NCI-H2029 (cell line): ENCODE data around the gene SLC6A20.
A peak's percentile ranks its signal among the peaks of the same experiment; 100 is the strongest.

ENCODE experiments used
- DNase-seq: peaks from one replicate; lab custom pipeline; 2025; lab: John Stamatoyannopoulos, UW

The SLC6A20 gene

DNA sequence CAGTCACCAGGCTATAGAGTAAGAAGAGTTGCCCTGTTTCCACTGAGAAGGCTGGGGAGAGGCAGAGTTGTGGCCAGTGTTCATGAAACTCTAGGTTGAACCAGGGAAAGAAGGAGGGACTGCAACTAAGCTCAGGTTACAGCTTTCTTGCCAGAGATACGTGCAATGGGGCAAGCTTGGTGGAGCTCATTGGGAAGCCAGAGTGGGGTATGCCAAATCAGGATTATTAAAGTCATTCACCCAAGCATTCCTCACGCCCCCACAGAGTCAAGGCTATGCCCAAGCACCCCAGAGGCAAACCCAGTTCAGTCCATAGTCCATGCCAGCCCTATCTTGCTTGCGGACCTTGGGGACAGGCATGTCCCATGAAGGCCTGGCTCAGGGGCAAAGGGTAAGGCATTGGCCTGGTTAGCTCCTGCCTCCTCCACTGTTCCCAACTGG, 17.6 kb downstream of the SLC6A20 start:
- DNase-seq = peak; percentile 7

DNA sequence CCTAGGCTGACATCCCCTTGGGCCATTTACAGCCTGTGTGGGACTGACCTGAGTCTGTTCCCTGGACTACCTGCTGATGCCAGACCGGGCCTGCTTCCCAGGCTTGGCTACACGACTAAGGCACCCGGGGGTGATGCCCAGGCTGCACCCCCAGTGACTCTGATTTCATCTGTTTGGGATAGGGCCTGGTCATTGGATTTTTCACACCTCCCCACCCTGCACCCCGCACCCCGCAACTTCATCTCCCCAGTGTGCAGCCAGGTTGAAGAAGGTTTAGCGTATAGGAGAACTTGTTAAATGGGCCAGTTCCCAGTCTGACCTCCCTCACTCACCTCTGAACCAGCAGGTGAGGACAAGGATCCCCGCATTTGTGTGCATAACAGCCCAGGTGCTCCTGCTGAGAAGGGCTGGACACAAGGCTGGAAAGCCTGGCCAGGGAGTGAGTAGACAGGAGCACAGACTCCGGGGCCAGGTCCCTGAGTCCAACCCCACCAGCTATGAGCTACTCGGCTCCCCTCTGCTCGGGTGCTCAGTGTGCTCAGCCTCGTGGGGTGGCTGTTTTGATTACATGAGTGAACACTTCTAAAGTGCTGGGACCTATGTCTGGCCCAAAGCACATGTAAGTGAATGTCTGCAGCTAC, 18.5 kb downstream of the SLC6A20 start:
- no peak for DNase-seq

DNA sequence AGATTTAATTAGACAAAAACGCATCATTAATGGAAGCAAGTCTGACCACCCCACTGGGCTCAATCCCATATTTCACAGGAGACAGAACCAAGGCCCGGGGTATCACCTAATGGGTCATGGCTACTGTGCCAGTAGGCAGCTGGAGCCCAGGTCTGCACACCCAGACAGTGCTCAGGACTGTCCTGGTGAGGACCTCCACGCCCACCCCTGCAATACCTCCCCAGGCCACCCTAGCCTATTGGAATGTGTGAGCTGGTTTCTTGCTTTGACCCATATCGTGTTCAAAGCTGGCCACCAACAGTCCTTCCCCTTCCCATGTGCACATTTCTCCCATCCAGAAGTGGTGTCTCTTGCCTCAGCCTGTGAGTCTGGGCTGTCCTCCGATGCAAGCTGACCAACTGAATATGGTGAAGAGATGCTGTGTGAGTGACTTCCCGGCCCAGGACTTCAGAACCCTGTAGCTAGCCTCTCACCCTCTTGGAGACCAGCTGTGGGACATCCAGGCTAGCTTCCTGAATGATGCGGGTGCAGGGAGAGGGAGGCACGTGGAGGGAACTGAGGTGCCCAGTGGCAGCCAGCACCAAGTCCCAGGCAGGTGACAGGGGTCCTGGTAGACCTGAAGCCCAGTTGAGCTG, 19.1 kb downstream of the SLC6A20 start:
- DNase-seq = no peak

- DNase-seq = peak; percentile 41
Observed at GRCh38 chr3:45776611-45777010, 19.7 kb downstream of the SLC6A20 start.

- no peak for DNase-seq
Observed at GRCh38 chr3:45776301-45776595, 20.1 kb downstream of the SLC6A20 start.

- DNase-seq = no peak
Observed at GRCh38 chr3:45775571-45776300, 20.6 kb downstream of the SLC6A20 start.

GRCh38 chr3:45774581-45775521, 21.5 kb downstream of the SLC6A20 start:
- no peak for DNase-seq

DNA sequence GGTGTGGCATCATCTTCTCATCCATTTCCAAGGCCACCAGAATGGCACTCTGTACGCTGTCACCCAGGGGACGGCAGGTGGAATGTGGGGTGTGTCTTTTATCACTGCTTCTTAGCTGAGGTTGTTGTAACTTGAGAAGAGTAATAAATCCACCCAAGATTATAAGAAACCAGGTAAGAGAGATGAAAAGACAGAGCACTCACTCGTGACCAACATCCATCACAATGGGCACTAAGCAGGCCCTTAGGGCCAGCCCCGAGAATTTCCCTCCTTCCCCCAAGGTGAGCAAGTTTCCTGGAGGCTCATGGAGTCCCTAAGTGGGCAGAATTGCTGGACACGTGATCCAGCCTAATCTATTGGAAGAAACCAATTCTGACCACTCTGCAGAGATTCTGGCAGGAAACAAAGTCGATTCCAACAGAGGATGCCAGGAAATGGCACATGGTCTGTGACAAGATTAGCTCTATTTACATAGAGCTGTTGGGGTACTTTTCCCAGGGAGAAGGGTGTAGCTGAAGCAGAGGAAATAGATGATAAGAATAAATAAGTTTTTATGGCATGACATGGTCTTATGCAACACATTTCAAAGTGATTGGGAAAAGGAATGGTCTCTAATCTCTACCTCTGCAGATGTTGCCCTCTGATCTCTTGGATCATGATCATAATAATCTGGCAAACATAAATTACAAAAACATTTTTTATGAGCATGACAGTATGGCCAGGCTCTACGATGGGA, 22.5 kb downstream of the SLC6A20 start:
- no peak for DNase-seq

DNA sequence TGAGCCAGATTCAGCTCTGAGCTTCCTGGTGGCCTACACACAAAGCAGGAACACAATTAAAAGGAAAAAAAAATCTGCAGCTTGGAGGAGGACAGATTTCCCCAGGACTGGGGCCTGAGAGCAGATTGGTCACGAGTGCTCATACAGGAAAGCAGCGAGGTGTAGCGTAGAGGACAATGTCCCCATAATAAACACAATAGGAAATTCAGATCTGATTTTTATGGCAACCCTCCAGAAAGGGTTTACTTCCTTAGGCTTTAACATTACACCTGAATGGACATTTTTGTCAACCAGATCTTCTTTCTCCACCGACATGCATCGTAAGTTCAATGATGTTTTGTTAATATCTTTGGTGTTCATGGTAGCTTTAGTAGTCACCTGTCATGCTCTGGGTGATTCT, 23.3 kb downstream of the SLC6A20 start:
- DNase-seq = peak; percentile 68

- DNase-seq = no peak
Observed at GRCh38 chr3:45772341-45773035, 23.8 kb downstream of the SLC6A20 start.

DNA sequence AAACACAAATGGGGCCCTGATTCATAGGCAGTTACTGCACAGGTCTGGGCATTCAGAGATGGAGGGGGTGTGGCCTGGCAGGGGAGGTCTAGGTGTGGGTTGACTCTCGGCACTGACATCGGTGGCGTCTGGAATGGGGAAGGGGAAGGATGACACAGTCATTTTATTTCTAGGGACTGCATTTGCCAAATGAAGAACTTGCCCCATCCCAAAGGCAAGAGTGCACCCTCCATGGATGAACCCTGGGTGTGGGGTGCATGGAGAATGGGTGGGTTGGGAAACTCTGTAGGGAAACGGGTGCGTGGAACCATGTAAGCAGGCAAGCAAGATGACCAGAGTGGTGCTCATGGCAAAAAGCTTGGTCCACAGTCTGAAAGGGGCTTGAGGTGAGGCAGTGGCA, 24.5 kb downstream of the SLC6A20 start:
- DNase-seq = no peak

DNA sequence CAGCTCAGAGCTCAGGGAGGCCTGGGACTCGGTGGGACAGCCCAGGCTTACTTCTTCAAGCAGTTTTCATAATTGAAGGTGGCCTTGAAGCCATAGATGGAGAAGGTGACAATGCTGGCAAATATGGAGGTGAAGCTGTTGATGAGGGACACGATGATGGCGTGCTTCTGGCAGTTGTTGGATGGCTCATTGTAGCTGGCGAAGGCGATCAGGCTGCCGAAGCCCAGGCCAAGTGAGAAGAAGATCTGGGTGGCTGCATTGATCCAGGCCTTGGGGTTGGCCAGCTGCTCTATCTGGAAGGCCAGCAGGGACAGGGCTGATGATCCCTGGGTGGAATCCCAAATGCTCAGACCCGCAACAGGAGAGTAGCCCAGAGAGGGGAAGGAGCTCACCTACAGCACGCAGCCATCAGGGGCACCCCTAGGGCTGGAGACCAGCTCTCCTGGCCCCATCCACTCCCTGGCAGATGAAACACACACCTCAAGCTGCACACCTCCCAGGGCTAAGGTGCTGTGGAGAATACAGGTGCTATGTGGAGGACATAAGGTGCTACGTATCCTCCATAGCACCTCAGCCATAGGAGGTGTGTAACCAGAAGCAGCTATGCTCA, 25.1 kb downstream of the SLC6A20 start:
- DNase-seq = no peak

- no peak for DNase-seq
Observed at GRCh38 chr3:45765958-45766357, 30.4 kb downstream of the SLC6A20 start.

DNA sequence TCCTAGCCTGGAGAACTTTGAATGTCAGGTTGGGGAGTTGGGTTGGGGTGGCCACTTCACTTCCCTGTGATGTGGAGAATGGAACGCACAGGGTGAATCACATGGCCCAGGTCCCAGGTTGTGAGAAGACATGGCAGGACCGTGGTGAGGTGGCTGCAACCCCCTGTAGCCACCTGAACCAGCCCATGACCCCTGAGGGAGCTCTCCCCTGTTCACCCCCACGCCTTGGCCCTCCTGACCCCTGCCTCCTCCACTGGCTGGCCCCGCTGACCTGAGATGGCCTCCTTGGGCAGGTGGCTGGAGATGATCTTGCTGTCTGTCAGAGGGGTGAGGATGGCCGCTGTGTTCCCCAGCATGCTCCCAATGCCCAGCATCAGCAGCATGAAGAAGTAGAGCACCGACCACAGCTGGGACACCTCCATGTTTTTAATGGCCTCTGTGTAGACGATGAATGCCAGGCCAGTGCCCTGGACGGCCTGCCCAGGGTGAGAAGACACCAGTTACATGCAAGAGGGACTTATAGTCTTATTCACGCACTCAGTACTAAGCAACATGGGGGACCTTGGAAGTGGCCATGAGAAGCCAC, 31.0 kb downstream of the SLC6A20 start:
- DNase-seq = no peak

- no peak for DNase-seq
Observed at GRCh38 chr3:45763303-45763675, 33.0 kb downstream of the SLC6A20 start.

DNA sequence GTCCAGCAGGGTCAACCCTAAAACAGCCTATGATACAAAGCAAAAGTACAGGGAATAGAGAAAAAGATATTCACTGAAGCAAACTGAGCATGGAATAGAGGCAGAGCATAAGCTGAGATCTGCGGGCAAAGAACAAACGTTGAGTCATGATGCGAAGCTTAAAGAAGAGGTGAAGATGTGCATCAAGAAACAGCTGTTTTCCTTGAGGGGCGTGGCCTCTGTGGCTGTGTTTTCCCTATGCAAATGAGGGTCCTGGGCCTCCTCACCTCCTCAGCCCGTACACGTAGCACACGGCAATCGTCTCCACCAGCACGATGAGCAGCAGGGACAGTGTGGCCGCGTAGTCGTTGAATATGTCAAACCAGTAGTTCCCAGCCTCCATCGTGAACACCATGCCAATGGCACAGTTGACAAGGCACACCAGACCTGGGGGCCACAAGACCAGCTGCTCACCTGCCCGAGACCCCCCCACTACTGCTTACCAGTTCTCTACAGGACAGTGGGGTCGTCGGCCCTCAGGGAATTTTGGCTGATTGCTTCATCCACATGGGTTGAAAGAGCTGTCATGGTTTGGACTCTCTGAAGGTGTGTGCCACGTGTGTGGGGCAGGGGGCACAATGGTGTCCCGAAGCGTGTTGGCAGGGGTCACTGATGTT, 33.6 kb downstream of the SLC6A20 start:
- no peak for DNase-seq

DNA sequence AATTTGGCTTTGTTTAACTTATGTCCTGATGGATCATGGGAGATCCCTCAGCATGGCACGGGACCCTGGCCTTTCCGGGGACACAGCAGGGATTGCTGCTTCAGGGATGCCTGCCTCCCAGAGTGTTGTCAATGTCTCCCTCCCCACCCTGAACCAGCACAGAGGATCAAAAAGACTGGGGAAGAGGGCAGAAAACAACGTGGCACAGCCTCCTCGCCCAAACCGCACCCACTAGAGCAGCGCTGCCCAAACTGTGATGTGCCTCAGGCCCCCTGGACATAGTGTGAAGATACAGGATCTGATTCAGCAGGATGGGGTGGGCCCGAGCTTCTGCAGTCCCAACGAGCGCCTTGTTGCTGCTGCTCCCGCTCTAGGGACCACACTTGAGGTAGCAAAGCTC, 34.5 kb downstream of the SLC6A20 start:
- no peak for DNase-seq

DNA sequence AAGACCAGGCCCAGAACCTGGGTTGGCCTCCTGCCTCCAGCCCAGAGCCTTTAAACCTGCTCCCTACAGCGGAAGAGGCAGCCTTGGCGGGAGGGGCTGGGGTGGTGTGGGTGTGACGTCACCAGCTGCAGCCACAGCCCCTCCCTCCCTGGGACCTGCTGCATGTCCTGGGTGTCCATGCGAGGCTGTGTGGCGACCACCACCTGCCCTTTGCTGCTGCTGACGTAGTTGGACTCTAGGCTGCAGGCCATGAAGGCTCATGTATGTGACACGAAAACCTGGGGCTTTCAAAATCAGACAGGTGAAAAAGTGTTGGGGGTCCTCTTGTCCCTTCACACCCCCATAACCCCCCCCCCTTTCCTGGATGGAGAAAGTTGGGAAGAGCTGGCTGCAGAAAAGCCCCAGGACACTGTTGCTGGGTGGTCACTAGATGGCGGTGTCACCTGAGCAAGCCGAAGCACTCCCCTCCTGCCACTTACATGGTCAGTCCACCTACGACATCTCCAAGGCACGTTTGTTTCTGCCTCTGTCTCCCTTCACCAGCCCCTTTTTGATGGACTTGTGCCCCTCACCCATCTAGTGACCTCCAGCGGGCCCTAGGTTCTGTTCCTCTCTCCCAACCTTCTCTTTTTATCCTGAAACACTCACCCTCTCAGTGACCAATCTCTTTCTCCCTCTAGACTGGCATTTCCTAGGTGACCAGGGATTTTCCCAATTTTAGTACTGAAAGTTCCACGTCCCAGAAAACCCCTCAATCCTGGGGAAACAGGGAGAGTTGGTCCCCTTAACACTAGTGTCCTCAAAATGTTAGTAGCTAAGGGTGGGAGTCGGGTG, 35.2 kb downstream of the SLC6A20 start:
- peak; percentile 66 for DNase-seq

- DNase-seq = no peak
Observed at GRCh38 chr3:45759851-45760250, 36.5 kb downstream of the SLC6A20 start.
